Left kidney (tissue), 2 donors: ENCODE results near the gene TRPC4. TPM values are rescaled to one million over a fixed set of nuclear protein-coding genes. Genes with fewer than 3 reads are reported as not detected.

Source experiments
- DNase-seq: peaks from one replicate; pipeline ENCODE4 v3.0.0-alpha.2; 2013
- polyA plus RNA-seq: library from polyadenylated mRNA; unstranded; fragments of 120-200 nt; gene quantifications from one replicate; pipeline ENCODE4 v1.2.1, GENCODE V29; 2013; ENCODE audit not compliant: insufficient read length

Gene TRPC4
- polyA plus RNA-seq, 1 donor = 7.9 TPM

DNA sequence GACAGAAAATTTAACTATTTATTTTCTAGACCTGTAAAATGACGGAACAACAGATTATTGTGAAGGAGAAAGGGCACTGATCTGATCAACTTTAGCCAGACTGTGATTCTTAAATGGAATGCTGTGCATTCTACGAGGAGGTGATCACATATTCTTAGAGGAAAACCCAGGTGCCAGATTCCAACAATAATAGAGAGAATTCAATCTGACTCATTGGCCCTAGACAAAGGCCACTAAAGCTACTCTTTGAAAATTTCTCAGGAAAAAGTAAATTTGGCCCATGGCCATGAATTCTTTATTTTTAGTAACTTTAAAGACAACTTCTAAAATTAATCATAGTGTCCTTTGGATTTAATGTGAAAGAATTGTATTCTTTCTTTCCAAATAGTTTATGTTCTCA, 212.4 kb downstream of the TRPC4 start:
- DNase-seq = no peak

DNA sequence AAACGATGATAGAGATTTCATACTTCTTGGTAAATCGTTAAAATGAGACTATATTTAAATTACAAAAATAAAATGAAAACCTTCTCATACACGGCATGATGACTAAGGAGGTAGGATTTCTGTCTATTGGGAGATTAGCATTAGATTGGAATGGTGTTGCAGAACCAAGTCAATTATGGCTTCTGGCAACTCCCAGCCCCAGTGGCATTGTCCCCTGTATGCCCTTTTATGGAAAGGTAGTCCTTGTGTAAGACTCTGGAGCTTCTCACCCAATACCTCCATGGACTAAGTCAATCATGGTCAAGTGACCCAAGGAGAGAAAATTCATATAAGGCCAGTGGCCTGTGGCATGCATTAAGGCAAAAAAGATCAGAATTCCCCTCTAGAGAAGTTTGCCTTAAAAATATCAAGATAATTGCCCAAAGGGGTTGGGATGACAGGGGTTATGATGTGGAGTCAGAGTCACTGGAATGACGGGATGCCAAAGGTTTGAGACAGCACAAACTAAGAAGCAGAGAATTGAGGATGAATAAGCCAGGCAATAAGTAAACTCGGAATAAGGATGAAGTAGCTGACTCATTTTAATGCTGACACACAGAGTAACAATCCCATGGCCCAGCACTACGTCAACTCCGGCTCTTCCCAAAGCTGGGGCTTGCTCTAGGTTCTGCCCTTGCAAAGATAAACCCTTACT, 213.2 kb downstream of the TRPC4 start:
- no peak for DNase-seq

DNA sequence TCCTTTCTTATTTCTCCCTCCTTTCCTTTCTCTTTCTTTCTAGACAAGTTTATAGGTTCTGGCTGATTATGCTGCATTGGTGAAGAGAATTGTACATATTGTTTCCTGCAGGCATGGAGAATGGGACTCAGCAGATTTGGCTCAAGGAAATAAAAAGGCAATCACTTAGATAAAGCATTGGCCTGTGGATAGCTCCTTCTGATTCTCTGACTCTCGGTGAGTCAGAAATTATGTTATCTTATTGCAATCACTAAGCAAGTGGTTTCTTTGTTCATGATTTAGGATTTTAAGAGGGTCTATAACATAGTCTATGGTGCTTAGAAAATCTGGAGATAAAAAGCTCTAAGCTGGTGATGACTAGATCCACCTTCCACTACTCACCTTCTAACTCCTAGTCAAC, 217.0 kb downstream of the TRPC4 start:
- DNase-seq = no peak

DNA sequence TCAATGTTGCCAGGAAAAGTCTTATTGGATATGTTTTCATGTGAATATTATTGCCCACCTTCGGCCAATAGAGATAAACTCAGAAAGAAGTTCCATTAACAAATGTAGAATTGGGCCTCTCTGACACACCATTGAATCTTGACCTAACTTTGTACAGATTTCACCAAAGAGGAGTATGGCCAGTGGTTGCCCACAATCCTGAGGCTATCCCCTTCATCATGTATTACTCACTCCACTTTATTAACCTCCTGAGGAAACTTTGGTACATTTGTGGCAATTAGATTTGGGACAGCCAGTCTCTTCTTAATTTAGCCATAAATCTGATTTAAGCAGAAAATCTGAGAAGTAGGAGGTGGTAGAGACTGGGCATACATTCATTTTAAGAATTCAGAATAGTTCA, 217.7 kb downstream of the TRPC4 start:
- no peak for DNase-seq

DNA sequence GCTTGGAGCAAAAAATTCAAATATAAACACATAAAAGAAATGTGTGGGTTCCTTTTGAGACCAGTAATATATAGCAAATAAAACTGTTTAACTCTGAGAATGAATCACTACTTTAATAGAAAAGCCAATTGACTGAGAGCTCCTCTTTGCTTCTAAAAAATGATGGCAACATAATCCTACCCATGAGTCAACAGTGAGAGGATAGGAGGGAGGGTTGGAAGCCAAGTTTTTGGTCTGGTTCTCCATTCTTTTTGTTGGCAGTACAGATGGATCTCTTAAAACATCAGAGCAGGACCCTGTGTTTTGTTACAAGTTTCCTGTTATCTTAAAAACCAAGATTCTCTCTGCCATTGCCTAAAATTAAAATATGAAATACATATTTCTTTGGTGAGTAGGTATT, 221.0 kb downstream of the TRPC4 start:
- no peak for DNase-seq

DNA sequence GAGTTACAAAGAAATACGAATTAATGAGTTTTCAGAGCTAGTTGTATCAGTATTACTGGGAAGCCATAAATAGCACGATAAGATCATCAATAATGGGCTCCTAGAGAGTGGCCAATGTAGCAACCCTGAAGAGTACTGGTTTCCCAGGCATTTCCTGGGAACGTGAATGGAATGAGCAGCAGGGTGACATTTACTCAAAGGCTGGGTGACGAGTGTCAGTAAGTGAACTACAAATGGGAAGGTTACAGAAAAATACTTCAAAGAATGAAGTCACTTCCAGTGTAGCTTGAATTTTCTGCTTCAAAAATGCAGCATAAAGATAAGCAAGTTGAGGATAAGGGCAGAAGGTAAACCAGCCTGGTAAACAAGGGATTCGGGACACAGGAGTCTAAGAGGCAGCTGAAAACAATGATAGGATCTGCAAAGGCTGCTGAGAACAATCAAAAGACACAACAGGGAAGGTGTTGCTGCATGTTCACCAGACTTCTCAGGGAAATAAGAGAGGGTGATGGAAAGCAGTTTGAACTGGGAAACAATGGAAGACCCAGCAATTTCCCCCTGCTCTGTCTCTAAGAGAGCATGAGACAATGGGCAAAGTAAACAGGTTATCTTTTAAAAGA, 222.4 kb downstream of the TRPC4 start:
- no peak for DNase-seq

DNA sequence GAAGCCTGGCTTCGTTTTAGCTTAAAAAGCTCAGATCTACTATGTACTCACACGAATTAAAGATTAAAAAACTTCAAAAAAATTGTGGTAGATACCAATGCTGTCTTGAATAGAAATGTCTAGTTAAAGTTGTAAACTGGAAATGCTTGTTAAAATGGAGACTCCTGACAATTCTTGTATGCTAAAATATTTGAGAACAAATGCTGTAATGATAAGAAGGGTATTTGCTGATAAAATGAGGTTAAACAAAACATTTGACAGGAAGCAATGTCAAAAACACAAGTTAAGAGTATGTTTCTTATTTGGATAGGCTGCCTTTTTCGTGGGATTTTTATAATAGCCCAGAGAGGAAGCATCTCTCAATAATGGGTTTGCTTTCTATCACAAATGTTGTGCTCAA, 223.0 kb downstream of the TRPC4 start:
- DNase-seq = no peak

DNA sequence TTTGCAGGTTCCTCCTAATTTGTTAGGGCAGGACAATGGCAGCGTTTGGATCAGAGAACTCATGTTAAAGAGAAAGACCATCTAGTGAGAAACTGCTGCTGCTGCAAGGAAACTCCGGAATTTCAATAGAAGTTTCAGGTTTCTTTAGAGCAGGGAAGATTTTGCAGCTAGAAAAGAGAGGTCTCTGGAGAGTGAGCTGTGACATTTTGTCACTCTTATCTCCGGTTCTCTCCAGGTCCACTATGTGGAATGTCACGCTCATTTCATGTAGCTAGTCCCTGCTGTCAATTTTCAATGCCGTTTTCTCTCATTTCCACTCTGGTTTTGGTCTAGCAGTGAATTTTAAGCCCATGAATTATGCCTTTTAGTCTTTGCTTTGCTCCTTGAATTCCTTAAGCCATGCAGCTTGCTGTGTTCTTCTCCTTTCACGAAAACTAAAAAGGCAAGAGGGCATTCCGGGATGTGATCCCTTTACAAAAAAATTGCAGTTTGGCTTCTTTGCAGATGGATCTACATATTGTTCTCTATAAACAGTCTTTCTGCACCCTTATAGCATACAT, 224.3 kb downstream of the TRPC4 start:
- no peak for DNase-seq

DNA sequence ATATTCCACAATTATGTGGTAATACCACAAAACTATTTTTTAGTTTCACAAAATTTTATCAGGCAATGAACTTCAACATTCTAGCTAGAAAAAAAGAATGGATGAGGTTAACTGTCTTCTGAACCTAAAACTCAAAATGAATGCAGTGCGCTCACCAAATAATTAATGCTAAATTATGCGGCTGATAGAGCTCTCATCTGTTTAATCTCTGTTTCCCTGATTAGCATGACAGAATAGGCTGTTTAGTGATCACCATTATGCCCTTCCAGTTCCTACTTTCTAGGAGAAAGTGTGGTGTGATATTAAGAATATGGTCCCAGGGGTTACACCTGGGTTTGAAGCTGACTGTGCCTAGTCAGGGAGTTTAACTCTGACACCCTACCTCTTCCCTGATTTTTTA, 228.2 kb downstream of the TRPC4 start:
- DNase-seq = no peak

DNA sequence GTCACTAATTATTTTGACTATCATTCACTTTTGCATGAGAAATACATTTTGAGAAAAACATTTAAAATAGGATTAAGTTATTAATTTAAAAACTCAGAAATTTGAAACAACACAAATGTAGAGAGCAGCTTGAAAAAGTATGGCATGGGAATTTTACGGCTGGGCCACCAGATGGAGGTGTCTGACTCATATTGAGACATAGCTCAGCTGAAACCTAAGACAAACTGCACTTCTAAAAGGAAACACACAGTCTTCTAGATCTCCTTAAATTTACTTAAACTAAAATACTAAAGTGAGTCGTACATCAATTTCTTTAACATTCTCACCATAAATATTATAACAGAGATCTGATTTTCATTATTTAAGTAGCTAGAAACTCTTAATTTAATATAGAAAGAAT, 229.1 kb downstream of the TRPC4 start:
- DNase-seq = no peak

DNA sequence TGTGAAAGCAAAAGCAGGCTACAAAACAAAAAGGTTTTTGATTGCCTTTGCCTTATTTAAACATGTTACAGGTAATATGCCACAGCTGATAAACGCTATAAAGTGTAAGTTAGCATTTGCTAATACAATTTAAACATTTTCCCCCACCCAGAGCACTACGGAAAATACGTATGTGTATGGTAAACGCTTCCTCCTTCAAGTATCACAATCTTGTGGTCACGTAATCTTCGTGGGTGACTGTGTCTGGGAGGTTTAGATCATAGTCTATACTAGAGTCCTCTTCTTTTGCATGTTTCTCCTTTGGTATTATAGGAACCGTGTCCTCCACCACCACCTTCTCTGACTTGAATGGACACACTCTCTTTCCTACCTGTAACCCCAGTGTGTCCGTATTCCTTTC, 232.9 kb downstream of the TRPC4 start:
- DNase-seq = no peak

DNA sequence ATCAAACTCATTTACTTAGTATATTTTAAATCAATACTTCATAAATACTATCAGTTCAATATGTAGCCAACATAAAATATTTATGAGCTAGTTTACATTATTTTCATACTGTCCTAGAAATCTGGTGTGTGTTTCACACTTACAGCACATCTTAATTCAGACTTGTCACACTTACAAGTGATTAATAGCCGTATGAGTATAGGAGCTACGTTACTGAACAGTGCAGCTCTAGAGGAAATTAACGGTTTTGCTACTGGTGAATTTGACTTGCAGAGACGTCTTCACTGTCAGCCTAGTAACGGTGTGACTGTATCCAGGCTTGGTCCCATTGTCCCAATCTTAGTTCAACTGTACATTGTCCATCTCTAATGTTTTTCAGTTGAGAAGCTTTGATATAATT, 237.3 kb downstream of the TRPC4 start:
- no peak for DNase-seq

DNA sequence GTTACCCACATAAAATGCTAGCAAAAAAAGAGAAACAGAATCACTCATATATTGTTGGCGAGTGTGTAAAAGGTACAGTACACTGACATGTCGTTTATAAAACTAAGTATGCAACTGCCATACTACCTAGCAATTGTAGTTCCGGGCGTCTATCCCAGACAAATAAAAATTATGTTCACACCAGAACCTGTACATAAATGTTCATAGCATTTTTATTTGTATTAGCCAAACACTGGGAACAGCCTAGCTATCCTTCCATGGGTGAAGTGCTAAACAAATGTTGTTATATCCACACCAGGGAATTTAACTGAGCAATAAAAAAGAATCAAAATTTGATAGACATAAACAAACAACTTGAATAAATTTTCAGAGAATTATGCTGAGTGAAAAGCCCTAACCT, 242.1 kb downstream of the TRPC4 start:
- DNase-seq = no peak

DNA sequence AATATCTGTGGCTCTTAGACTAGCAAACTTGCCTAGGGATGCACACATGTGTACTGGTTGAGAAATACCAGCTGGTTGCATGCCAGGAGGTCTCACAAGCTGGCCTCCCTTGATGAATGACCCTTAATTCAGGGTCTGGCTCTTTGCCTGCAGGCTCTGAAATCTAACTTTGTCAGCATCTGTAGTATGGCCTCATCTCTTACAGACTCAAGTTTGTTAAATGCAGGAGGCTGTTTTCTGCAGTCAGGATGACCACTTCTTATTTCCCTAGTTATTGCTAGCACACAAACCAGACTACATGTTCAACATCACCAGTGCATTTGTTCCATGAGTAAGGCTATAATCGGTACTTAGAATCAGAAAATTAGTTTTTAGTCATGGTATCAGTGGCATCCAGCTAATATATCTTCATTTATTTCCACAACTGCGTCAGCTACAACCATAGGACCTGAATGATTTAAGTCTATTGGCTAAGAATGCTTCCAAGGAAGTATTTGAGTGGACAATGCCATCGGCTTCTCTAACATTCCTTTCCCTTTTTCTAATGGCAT, 247.7 kb downstream of the TRPC4 start:
- DNase-seq = no peak

DNA sequence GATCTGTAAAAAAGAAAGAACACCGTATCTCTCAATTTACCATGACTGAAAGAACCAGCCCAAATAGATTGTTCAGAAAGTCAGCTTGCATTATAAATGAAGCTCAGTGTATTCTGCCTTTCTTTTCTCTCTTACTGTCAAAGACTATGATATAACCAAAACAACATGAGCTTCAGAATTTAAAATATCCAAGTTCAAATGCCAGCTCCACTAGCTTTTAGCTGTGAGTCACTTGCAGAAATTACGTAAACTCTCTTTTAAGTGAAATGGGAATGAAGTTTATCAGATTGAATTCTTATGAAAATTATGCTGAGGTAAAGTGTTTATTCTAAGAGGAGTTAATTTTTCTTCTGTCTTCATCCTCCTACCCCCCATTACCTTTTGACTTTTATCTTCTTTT, 251.0 kb downstream of the TRPC4 start:
- DNase-seq = no peak

DNA sequence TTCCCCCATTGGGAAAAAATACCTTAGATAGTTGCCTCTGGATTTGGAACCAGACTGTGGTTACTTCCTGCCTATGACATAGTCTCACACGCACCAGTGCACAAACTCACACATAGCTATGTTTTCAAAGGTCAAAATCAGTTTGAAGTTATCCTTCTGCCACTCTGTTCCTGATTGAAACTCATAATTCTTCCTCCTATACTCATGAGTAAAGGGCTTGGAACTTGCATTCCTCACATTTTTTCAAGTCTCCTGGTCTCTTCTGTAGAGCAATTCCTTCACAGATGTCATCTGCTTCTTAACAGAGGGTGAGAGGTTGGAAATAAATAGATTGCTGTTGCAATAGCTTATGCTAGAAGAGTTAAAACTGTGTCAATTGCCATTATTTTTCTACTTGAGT, 252.4 kb downstream of the TRPC4 start:
- DNase-seq = no peak

DNA sequence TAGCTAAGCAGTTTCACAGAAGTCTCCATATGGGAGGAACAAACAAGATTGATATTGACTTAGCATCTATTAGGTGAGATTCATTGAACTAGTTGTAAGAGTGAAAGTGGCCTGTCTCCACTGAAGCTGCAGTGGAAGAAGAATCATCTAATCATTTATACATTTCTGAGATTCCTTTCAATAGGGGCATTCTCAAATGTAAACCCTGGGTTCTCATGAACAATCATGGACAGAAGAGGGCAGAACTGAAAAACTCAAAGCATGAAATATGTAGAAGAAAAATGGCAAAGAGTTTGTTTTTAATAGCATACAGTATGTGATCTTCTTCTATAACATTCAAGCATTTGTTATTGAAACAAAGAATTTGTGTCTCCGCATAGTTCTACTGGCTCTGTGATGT, 253.4 kb downstream of the TRPC4 start:
- no peak for DNase-seq

DNA sequence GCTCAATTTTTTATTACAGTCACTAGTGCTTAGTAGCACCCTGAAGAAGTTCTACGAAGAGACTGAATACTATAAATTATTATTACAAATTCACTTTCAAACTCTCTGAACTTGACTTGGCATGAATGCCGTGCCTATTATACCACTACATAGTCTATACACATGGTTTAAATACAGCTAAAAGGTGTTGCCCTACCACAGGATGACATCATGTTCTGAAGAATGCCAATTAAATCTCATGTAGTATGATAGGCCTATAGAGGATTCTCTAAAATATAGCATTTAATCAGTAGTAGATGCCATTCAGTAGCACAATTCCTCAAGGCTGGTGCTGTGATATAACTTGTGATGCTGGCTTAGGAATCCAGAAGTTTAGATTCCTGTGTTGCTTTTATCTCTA, 254.3 kb downstream of the TRPC4 start:
- no peak for DNase-seq

DNA sequence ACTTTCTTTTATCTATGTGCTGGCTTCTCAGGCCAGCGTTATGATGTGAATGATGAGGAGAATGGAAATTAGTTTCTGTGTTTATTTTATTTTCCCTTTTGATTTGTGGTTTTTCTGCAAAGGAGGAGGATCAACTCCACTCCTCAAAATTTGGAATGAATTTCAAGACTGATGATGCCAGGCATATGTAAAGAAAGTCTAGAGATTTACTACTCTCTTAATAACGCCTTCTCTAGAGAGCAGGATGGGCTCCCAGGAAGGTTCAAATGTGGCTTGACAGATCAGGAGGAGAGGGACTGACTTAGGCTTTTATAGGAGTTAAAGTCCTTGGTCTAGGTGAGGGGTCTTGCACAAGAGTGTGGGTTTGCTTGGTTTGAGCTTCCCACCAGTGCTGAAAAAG, 255.9 kb downstream of the TRPC4 start:
- DNase-seq = no peak

DNA sequence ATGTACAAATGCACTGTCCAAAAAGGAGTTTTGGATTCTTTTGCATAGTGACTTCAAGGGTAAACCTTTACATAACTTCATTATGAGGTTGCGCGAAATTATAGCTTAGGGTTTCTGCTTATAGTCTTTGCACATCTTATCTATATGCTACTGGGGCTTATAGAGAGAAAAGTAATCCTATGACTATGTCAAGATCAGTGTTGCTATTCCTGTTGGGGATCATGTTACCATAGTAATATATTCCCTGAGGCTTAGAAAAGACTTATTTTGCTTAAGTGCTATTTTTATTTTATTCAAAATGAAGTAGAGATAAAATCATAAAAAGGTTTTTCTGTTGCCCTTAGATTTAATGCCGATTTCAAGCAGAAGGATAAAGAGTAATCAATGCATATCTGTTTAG, 256.3 kb downstream of the TRPC4 start:
- no peak for DNase-seq

DNA sequence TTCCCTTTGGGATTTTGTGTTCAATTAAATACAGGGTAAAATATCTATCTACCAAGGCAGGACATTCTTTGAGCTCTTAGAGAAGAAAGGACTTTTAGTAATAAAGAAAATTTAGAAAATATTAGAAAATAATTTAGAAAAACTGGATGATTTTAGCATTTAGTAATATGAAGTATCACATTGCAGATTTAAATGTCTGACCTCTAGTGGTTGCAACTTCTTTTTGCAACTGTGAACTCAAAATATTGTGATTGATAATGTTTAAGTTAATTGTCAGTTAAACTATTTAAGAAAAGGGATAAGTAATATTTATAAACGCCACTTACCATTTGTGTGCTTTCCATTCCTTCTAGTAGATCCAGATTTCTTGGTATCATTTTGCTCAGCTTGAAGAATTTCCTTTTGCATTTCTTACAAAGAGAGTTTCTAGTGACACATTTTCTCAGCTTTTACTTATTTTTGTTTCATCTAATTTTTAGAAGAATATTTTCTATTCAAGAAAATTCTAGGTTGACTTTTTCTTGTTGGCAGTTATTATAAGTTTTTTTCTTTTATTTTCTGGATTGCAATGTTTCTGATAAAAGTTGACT, 260.7 kb downstream of the TRPC4 start:
- no peak for DNase-seq

DNA sequence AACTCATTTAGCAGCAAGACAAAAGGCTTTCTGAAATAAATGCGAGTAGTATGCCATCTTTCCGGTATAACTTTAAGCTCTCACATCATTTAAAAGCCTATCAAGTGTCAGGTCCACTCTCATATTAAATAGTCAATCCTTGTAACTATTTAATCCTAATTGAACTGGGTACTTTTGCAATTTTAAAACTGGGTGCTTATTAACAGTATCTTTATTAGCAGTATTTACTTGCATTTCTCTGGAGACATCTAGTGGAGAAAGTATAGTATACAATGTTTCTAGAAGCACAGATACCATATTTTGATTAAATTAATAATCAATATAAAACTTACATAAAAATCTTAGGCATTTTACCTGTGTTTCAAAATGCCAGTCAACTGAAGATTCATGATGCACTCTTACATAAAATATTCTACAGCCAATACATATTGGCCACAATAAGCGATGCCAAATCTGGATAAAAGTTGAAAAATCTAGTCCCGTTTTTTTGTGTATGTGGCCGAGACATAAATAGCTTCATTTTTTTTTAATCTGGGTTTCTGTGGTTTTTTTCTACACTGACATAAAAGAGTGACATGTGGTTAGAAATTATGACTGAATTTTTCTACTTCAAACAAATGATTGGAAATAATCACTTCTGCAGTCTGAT, 266.7 kb downstream of the TRPC4 start:
- DNase-seq = no peak
